GOT3 (cell line): Measurements from ENCODE around the gene PMPCA.
"Not testable (repeated sequence)": the region's sequence is repeated elsewhere in the genome, so short reads cannot be mapped to it uniquely, and the experiment has no call there.

Source experiments
- DNase-seq: peaks from one replicate; lab custom pipeline; 2025; ENCODE audit warnings: mixed read lengths; lab: John Stamatoyannopoulos, UW

Gene PMPCA

GRCh38 chr9:136412962-136413361 is 2.5 kb downstream of the PMPCA start:
- no peak for DNase-seq

- no peak for DNase-seq
Measured at GRCh38 chr9:136416427-136416826, 6.0 kb downstream of the PMPCA start.

GRCh38 chr9:136416914-136417313 is 6.5 kb downstream of the PMPCA start:
- DNase-seq: no peak

- DNase-seq: no peak
Measured at GRCh38 chr9:136418182-136419091, 8.0 kb downstream of the PMPCA start.

GRCh38 chr9:136419092-136419420 is 8.6 kb downstream of the PMPCA start:
- no peak for DNase-seq

GRCh38 chr9:136421791-136422190 is 11.3 kb downstream of the PMPCA start:
- DNase-seq: no peak

GRCh38 chr9:136422876-136423275 is 12.4 kb downstream of the PMPCA start:
- no peak for DNase-seq

- no peak for DNase-seq
Measured at GRCh38 chr9:136423432-136424146, 13.1 kb downstream of the PMPCA start.

GRCh38 chr9:136424750-136425362 is 14.4 kb downstream of the PMPCA start:
- no peak for DNase-seq

GRCh38 chr9:136425367-136425766 is 14.9 kb downstream of the PMPCA start:
- not testable (repeated sequence) for DNase-seq

- DNase-seq: no peak
Measured at GRCh38 chr9:136426787-136427186, 16.3 kb downstream of the PMPCA start.

- no peak for DNase-seq
Measured at GRCh38 chr9:136429075-136429628, 18.7 kb downstream of the PMPCA start.

- no peak for DNase-seq
Measured at GRCh38 chr9:136429683-136430491, 19.4 kb downstream of the PMPCA start.

- DNase-seq: no peak
Measured at GRCh38 chr9:136430588-136431234, 20.3 kb downstream of the PMPCA start.

- DNase-seq: no peak
Measured at GRCh38 chr9:136431782-136432350, 21.4 kb downstream of the PMPCA start.

GRCh38 chr9:136432591-136432990 is 22.1 kb downstream of the PMPCA start:
- DNase-seq: no peak

- DNase-seq: no peak
Measured at GRCh38 chr9:136433043-136433715, 22.7 kb downstream of the PMPCA start.

GRCh38 chr9:136433849-136434579 is 23.6 kb downstream of the PMPCA start:
- DNase-seq: no peak

- DNase-seq: no peak
Measured at GRCh38 chr9:136434580-136435169, 24.2 kb downstream of the PMPCA start.
